Stimulated activated naive CD4-positive, alpha-beta T cell treated with Interleukin-2 at 50 U/mL for 16 hours (primary cell): Measurements from ENCODE around the gene GLS.
"Not testable (repeated sequence)": the region's sequence is repeated elsewhere in the genome, so short reads cannot be mapped to it uniquely, and the experiment has no call there.

Source experiments
- DNase-seq: peaks from one replicate; lab custom pipeline; 2025; lab: John Stamatoyannopoulos, UW

Gene GLS

DNA sequence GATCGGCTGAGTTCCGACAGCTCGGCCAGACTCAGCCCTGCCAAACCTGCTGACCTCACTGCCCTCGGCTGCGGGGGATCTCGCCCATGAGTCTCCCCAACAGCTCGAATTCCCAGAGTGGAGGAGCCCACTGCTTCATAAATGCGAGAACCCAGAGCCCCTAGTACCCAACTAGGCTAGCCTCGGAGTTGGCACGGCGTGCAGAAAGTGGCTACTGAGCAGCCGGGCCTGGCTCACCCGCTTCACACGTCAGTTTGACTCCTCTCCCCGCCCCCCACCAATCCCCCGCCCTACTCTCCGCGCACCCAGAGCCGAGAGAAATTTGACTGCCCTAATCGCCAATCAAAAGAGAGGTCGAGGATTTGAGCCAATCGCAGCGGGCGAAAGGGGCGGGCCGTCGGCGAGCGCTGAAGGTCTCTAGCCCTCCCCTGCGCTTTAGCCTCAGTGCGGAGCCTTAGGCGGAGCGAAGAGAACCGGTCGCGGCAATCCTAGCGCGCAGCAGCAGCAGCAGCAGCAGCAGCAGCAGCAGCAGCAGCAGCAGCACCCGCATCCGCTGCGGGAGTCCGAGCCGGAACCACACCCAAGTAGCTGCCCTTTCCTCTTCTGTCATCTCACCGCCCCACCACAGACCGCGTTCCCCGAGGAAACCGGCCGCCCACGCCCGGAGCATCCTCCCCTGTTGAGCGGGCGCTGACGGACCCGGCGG, at the start of gene GLS:
Gene GLS, plus strand, starts transcription at position 444 of the 706 bp plus-strand sequence. CDS start 264 bp downstream, outside the sequence.
- peak; percentile 97 for DNase-seq

GRCh38 chr2:190831941-190832340, 48.7 kb upstream of the GLS start:
- DNase-seq: no peak

- no peak for DNase-seq
These were observed 45.8 kb upstream of the GLS start for GRCh38 chr2:190834890-190835208.

- DNase-seq: no peak
These were observed 45.2 kb upstream of the GLS start for GRCh38 chr2:190835303-190835930.

- DNase-seq: no peak
These were observed 43.9 kb upstream of the GLS start for GRCh38 chr2:190836767-190837166.

GRCh38 chr2:190837420-190837819, 43.2 kb upstream of the GLS start:
- no peak for DNase-seq

DNA sequence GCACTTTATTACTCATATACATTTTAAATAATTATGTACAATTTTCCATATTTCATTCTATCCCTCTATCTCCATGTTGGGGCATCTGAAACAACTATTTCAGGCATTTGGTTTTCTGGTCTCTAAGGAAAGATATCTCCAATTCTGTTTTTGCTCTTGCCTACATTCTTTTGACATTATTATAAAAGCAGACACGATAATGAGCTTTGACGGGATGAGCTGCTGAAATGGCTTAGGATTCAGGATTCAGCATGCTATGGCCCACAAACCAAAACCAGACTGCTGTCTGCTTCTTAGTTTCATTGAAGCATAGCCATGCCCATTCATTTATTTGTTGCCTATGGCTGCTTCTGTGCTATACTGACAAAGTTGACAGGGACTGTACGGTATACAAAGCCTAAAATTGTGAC, 42.7 kb upstream of the GLS start:
- DNase-seq: no peak

- no peak for DNase-seq
These were observed 42.1 kb upstream of the GLS start for GRCh38 chr2:190838492-190838910.

DNA sequence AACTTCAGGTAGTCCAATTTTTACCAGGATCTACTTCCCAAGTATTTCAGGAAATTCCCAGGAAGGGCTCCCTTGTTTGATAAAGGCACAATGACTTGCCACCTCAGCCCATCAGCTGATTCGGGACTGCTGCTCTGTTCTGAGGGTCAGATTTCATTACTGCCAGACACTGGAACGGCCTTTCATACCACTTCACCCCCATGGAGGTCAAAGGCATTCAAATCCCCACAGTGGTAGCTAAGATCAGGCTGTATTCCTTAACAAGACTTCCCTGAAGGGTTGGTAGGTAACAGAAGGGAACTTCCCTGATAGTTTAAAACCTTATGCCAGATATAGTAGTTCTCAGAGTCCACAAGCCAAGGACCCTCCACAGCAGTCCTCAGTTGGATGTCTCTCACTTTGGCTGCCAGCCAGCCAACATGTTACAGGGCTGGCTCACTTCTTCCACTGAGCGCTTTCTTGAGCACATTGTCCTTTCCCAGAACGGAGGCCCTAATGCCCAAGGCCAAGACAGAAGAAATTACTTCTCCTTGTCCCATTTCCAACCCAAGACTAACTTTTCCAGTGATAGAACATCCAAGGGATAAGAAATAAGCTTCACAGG, 40.0 kb upstream of the GLS start:
- DNase-seq: no peak

GRCh38 chr2:190841707-190842505, 38.7 kb upstream of the GLS start:
- no peak for DNase-seq

DNA sequence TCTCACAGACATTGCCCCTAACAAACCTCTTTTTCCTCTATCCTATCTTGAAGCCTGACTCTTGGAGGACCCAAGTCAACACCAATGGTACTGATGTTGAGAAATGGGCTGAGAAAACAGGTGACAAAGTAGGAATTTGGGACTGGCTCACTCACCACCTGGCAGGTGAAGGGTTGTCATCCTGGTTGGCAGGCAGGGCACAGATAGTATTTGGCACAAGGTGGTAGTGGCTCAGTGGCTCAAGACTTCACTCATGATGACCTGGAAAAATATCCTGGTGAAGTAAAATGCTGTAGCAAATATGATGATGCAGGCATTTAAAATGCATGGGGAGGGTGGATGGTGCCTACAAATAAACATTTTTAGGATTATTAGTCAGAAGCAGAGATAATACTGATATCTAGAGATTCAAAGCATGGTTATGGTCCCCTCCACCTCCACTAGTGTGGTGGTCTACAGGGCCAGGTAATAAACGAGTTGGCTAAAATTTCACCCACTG, 38.0 kb upstream of the GLS start:
- no peak for DNase-seq

DNA sequence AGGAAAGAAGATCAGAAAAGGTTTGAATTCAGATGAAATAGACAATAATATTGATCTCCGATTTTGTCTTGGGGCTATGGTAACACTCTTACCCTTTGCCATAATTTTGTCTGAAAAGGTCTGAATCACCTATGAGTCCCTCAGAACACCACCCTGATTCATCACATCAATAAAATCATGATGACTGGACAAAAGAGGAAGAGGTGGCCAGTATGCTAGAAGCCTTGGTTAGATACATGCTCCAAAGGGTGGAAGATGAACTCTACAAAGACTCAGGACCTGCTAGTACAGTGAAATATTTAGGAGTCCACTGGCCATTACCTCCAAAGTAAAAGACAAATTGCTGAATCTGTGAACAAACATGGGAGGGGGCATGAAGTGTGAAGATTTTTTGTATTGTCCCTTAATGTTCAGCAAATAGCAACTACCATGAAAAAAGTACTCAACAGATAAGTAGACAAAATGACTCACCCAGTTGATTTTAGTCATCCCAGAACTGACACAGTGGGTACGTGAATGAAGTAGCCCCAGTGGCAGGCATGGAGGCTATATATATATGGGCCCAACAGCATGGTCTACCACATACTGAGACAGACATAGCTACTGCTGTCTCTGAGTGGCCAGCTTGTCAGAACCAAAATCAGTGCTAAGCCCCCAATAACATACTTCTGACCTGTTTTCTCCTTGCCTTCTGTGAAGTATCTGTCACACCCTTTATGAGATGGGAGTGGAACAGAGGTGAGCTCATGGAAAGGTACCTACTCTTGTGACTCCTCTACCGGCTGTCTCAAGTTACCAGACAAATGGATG, 36.5 kb upstream of the GLS start:
- DNase-seq: peak; percentile 40

- no peak for DNase-seq
These were observed 35.8 kb upstream of the GLS start for GRCh38 chr2:190844700-190845401.

GRCh38 chr2:190846746-190847145, 33.9 kb upstream of the GLS start:
- DNase-seq: no peak

- no peak for DNase-seq
These were observed 33.0 kb upstream of the GLS start for GRCh38 chr2:190847504-190848081.

DNA sequence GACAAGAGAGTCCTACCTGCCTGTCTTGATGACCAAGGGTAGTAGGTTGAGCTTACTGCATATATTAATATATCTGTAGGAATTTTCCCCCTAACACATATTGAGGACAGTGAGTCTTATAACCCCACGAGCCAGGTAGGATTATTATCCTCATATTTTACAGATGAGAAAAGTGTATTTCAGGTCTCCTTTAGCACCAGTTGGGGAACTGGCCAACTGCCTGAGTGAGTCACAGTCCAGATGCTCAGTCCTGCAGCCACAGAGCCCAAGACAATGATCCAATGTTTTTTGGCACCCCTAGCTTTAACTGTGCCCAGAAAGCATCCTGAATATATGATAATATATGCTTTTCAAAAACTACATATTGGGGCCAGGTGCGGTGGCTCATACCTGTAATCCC, 30.8 kb upstream of the GLS start:
- no peak for DNase-seq

- DNase-seq: not testable (repeated sequence)
These were observed 27.6 kb upstream of the GLS start for GRCh38 chr2:190853022-190853421.

DNA sequence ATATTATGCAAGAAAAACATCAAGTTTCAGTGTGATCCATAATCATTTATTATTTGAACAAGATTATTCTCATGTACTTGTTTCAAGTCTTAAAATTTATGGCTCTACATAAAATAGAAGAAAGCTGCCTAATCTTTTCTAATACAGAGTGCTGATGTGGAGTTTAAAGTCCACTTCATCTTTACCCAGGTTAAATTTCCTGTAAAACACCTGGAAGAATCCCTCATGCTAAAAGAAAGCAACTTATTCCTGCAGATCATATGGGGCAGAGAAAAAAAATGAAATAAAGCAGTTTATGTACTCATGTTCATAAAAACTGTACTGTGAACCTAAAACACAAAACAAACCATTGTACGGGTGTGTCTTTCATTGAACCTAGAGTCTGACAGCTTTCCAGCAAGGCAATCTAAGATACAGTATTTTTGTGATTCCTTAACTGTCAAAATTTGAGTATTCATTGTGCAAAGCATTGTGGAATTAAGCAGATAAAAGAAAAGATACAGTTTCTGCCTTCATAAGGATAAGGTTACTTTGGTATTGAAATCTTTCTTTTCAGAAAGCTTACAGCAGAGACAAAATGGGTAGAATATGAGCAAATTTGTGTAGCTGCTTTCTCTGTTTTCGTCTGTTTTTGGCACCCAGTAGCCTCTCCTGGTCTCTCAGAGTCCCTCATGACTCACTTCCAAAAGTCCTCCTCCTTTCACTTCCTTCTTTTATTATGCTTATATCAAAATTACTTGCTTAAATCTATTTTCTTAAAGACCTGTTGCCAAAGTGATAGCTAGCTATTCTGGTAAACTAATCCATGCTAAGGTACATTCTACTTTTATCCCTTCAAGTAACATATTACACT, 26.9 kb upstream of the GLS start:
- no peak for DNase-seq

- DNase-seq: no peak
These were observed 25.9 kb upstream of the GLS start for GRCh38 chr2:190854726-190855125.

- no peak for DNase-seq
These were observed 25.4 kb upstream of the GLS start for GRCh38 chr2:190855245-190855644.
